ENCODE data around the gene IL34. TPM values are rescaled to one million over a fixed set of nuclear protein-coding genes. Genes with fewer than 3 reads are reported as not detected.
A peak's percentile ranks its signal among the peaks of the same experiment; 100 is the strongest.

IL34 gene
- total and polyA plus RNA-seq, 2 of the 13 experiments (the other 11 are each of a cell fraction or from before 2014, with no cell fraction given): 1.2 to 1.3 TPM

- no peak for TF ChIP-seq IRF2 (CRISPR knock-in tag; IDR thresholded peaks at IDR 0.05)
- TF ChIP-seq ZNF768 (CRISPR knock-in tag; IDR thresholded peaks at IDR 0.05): no peak
- TF ChIP-seq CTCF (CRISPR knock-in tag; IDR thresholded peaks at IDR 0.05): peak; percentile 64
- no peak for TF ChIP-seq PRDM15 (CRISPR knock-in tag; IDR thresholded peaks at IDR 0.05)
- no peak for TF ChIP-seq TEAD2 (CRISPR knock-in tag; IDR thresholded peaks at IDR 0.05)
- TF ChIP-seq PITX1 (CRISPR knock-in tag; IDR thresholded peaks at IDR 0.05): no peak
- TF ChIP-seq ZNF710 (CRISPR knock-in tag; IDR thresholded peaks at IDR 0.05; ENCODE audit: borderline replicate concordance): no peak
- peak; percentile 51; the same call in 1 of the 2 replicates for TF ChIP-seq ZNF510 (CRISPR knock-in tag; IDR thresholded peaks at IDR 0.05; ENCODE audit: low read depth)
- TF ChIP-seq RFXAP (CRISPR knock-in tag; IDR thresholded peaks at IDR 0.05; ENCODE audit: borderline replicate concordance): 0 out of 2 replicates have a peak, but pooled peaks have one; percentile 33
- TF ChIP-seq ATRX (CRISPR knock-in tag; IDR thresholded peaks at IDR 0.05; ENCODE audit: borderline replicate concordance): no peak
- TF ChIP-seq DNMT1 (CRISPR knock-in tag; IDR thresholded peaks at IDR 0.05): no peak
- TF ChIP-seq SIN3B (IDR thresholded peaks at IDR 0.05; ENCODE audit: low read length): no peak
- no peak for TF ChIP-seq ZSCAN22 (CRISPR knock-in tag; IDR thresholded peaks at IDR 0.05)
- TF ChIP-seq ZNF275 (CRISPR knock-in tag; IDR thresholded peaks at IDR 0.05; ENCODE audit: borderline replicate concordance): 0 out of 2 replicates have a peak, but pooled peaks have one; percentile 13
- no peak; the same call in 1 of the 2 replicates for TF ChIP-seq ZSCAN21 (CRISPR knock-in tag; IDR thresholded peaks at IDR 0.05; ENCODE audit: borderline replicate concordance)
- no peak for TF ChIP-seq ARNT2 (CRISPR knock-in tag; IDR thresholded peaks at IDR 0.05; ENCODE audit: low read depth)
- TF ChIP-seq HOXD1 (CRISPR knock-in tag; IDR thresholded peaks at IDR 0.05): no peak; the same call in 1 of the 2 replicates
- TF ChIP-seq PAX8 (CRISPR knock-in tag; IDR thresholded peaks at IDR 0.05; ENCODE audit: borderline replicate concordance): no peak
- TF ChIP-seq ZNF501 (CRISPR knock-in tag; IDR thresholded peaks at IDR 0.05): no peak; the same call in 1 of the 2 replicates
- no peak for TF ChIP-seq ZNF883 (CRISPR knock-in tag; IDR thresholded peaks at IDR 0.05; ENCODE audit: not compliant biosample characterization)
These were observed 36.1 kb downstream of the IL34 start (continued) for GRCh38 chr16:70682239-70683145.
